Measurements from ENCODE around the gene JPT1.
"Not testable (repeated sequence)": the region's sequence is repeated elsewhere in the genome, so short reads cannot be mapped to it uniquely, and the experiment has no call there.

Gene JPT1

GRCh38 chr17:75176625-75177024 is 22.3 kb upstream of the JPT1 start:
- TF ChIP-seq JUND (IDR thresholded peaks at IDR 0.05; ENCODE audit: low read depth): no peak
- DNase-seq (ENCODE audit: low read depth in 1 of 2, low spot score in 1 of 2): no peak
- in situ Hi-C loops (cut with HindIII; ENCODE audit: low pct_unique_long_range_greater_than_20kb, low sequenced_read_pairs): no loop called here

- no peak for DNase-seq (ENCODE audit: low read depth in 1 of 2, low spot score in 1 of 2)
- TF ChIP-seq JUND (IDR thresholded peaks at IDR 0.05; ENCODE audit: low read depth): no peak
- in situ Hi-C loops (cut with HindIII; ENCODE audit: low pct_unique_long_range_greater_than_20kb, low sequenced_read_pairs): no loop called here
Observed at GRCh38 chr17:75174996-75175395, 20.7 kb upstream of the JPT1 start.

- in situ Hi-C loops (cut with HindIII; ENCODE audit: low pct_unique_long_range_greater_than_20kb, low sequenced_read_pairs): no loop called here
- no peak for DNase-seq (ENCODE audit: low read depth in 1 of 2, low spot score in 1 of 2)
- no peak for TF ChIP-seq JUND (IDR thresholded peaks at IDR 0.05; ENCODE audit: low read depth)
Observed at GRCh38 chr17:75173526-75173925, 19.2 kb upstream of the JPT1 start.

GRCh38 chr17:75168998-75169397 is 14.7 kb upstream of the JPT1 start:
- no peak for DNase-seq (ENCODE audit: low read depth in 1 of 2, low spot score in 1 of 2)
- in situ Hi-C loops (cut with HindIII; ENCODE audit: low pct_unique_long_range_greater_than_20kb, low sequenced_read_pairs): no loop called here
- no peak for TF ChIP-seq JUND (IDR thresholded peaks at IDR 0.05; ENCODE audit: low read depth)

- in situ Hi-C loops (cut with HindIII; ENCODE audit: low pct_unique_long_range_greater_than_20kb, low sequenced_read_pairs); DNase-seq (ENCODE audit: low read depth in 1 of 2, low spot score in 1 of 2): not testable (repeated sequence)
Observed at GRCh38 chr17:75164606-75165005, 10.3 kb upstream of the JPT1 start.

GRCh38 chr17:75163074-75163473 is 8.8 kb upstream of the JPT1 start:
- peak in 1 of 2 experiments; percentile 23 for DNase-seq (ENCODE audit: low read depth in 1 of 2, low spot score in 1 of 2)
- in situ Hi-C loops (cut with HindIII; ENCODE audit: low pct_unique_long_range_greater_than_20kb, low sequenced_read_pairs): no loop called here

GRCh38 chr17:75160211-75160610 is 5.9 kb upstream of the JPT1 start:
- no peak for DNase-seq (ENCODE audit: low read depth in 1 of 2, low spot score in 1 of 2)
- TF ChIP-seq JUND (IDR thresholded peaks at IDR 0.05; ENCODE audit: low read depth): no peak
- in situ Hi-C loops (cut with HindIII; ENCODE audit: low pct_unique_long_range_greater_than_20kb, low sequenced_read_pairs): no loop called here

More at GRCh38 chr17:75163074-75163473, 8.8 kb upstream of the JPT1 start:
- TF ChIP-seq JUND (IDR thresholded peaks at IDR 0.05; ENCODE audit: low read depth): no peak

- in situ Hi-C loops (cut with HindIII; ENCODE audit: low pct_unique_long_range_greater_than_20kb, low sequenced_read_pairs): no loop called here
- DNase-seq (ENCODE audit: low read depth in 1 of 2, low spot score in 1 of 2): peak in 1 of 2 experiments; percentile 23
- no peak for TF ChIP-seq JUND (IDR thresholded peaks at IDR 0.05; ENCODE audit: low read depth)
Observed at GRCh38 chr17:75159196-75160031, 5.1 kb upstream of the JPT1 start.

- in situ Hi-C loops (cut with HindIII; ENCODE audit: low pct_unique_long_range_greater_than_20kb, low sequenced_read_pairs); DNase-seq (ENCODE audit: low read depth in 1 of 2, low spot score in 1 of 2): not testable (repeated sequence)
Observed at GRCh38 chr17:75158480-75158879, 4.2 kb upstream of the JPT1 start.

- peak in 1 of 2 experiments; percentile 77 for DNase-seq (ENCODE audit: low read depth in 1 of 2, low spot score in 1 of 2)
- TF ChIP-seq JUND (IDR thresholded peaks at IDR 0.05; ENCODE audit: low read depth): no peak
- in situ Hi-C loops (cut with HindIII; ENCODE audit: low pct_unique_long_range_greater_than_20kb, low sequenced_read_pairs): no loop called here
Observed at GRCh38 chr17:75155191-75155601, 884 bp upstream of the JPT1 start.

GRCh38 chr17:75153780-75154194 is 525 bp downstream of the JPT1 start:
- DNase-seq (ENCODE audit: low read depth in 1 of 2, low spot score in 1 of 2): peak; percentile 36 to 54
- TF ChIP-seq JUND (IDR thresholded peaks at IDR 0.05; ENCODE audit: low read depth): no peak
- in situ Hi-C loops (cut with HindIII; ENCODE audit: low pct_unique_long_range_greater_than_20kb, low sequenced_read_pairs): no loop called here

- peak; percentile 73 to 82 for DNase-seq (ENCODE audit: low read depth in 1 of 2, low spot score in 1 of 2)
- no peak for TF ChIP-seq JUND (IDR thresholded peaks at IDR 0.05; ENCODE audit: low read depth)
- in situ Hi-C loops (cut with HindIII; ENCODE audit: low pct_unique_long_range_greater_than_20kb, low sequenced_read_pairs): no loop called here
Observed at GRCh38 chr17:75152922-75153779, 1.2 kb downstream of the JPT1 start.

GRCh38 chr17:75152523-75152921 is 1.8 kb downstream of the JPT1 start:
- in situ Hi-C loops (cut with HindIII; ENCODE audit: low pct_unique_long_range_greater_than_20kb, low sequenced_read_pairs): no loop called here
- DNase-seq (ENCODE audit: low read depth in 1 of 2, low spot score in 1 of 2): no peak
- no peak for TF ChIP-seq JUND (IDR thresholded peaks at IDR 0.05; ENCODE audit: low read depth)

Measured in T47D (cell line).